H1 (cell line): ENCODE measurements around the gene ACTR1A. TPM values are rescaled to one million over a fixed set of nuclear protein-coding genes. Genes with fewer than 3 reads are reported as not detected.

Source experiments
- polyA plus RNA-seq, 7 experiments: library from polyadenylated mRNA; depleted of rRNA in 3 of 7; stranded (reverse) in 5 of 7; unstranded in 2 of 7; fragments of >200 nt in 5 of 7; fragments of 200-250 nt in 2 of 7; gene quantifications; 1 replicate in 5 of 7; 2 replicates in 1 of 7; 4 replicates in 1 of 7; pipeline versions ENCODE4 v1.2.1 to v1.2.3, GENCODE V29; 2011 to 2013; ENCODE audit warnings: missing spikeins in 2 of 7, mixed read lengths in 2 of 7
- total RNA-seq: library from RNA; stranded (reverse); fragmentation: NEBNext Ultra II Directional; extraction: Animal tissue kit (Norgen Biotek cat#: 25700); gene quantifications from 2 replicates; pipeline ENCODE4 v1.2.1, GENCODE V29; 2021
- TF ChIP-seq, protein P1 (sequence below): fragments of 300-600 bp; sonication (generic); IDR thresholded peaks from 2 replicates; pipeline ENCODE4 v1.7.1; 2012; ENCODE audit warnings: low read length, moderate library complexity, mild to moderate bottlenecking, inconsistent platforms; ENCODE audit not compliant: insufficient replicate concordance

Gene ACTR1A
- total and polyA plus RNA-seq, 2 of the 8 experiments (the other 6 are each of a cell fraction or from before 2014, with no cell fraction given): 78.6 to 86.3 TPM

GRCh38 chr10:102458656-102459055 is 43.9 kb downstream of the ACTR1A start (continued):
- TF ChIP-seq, protein P1, sequence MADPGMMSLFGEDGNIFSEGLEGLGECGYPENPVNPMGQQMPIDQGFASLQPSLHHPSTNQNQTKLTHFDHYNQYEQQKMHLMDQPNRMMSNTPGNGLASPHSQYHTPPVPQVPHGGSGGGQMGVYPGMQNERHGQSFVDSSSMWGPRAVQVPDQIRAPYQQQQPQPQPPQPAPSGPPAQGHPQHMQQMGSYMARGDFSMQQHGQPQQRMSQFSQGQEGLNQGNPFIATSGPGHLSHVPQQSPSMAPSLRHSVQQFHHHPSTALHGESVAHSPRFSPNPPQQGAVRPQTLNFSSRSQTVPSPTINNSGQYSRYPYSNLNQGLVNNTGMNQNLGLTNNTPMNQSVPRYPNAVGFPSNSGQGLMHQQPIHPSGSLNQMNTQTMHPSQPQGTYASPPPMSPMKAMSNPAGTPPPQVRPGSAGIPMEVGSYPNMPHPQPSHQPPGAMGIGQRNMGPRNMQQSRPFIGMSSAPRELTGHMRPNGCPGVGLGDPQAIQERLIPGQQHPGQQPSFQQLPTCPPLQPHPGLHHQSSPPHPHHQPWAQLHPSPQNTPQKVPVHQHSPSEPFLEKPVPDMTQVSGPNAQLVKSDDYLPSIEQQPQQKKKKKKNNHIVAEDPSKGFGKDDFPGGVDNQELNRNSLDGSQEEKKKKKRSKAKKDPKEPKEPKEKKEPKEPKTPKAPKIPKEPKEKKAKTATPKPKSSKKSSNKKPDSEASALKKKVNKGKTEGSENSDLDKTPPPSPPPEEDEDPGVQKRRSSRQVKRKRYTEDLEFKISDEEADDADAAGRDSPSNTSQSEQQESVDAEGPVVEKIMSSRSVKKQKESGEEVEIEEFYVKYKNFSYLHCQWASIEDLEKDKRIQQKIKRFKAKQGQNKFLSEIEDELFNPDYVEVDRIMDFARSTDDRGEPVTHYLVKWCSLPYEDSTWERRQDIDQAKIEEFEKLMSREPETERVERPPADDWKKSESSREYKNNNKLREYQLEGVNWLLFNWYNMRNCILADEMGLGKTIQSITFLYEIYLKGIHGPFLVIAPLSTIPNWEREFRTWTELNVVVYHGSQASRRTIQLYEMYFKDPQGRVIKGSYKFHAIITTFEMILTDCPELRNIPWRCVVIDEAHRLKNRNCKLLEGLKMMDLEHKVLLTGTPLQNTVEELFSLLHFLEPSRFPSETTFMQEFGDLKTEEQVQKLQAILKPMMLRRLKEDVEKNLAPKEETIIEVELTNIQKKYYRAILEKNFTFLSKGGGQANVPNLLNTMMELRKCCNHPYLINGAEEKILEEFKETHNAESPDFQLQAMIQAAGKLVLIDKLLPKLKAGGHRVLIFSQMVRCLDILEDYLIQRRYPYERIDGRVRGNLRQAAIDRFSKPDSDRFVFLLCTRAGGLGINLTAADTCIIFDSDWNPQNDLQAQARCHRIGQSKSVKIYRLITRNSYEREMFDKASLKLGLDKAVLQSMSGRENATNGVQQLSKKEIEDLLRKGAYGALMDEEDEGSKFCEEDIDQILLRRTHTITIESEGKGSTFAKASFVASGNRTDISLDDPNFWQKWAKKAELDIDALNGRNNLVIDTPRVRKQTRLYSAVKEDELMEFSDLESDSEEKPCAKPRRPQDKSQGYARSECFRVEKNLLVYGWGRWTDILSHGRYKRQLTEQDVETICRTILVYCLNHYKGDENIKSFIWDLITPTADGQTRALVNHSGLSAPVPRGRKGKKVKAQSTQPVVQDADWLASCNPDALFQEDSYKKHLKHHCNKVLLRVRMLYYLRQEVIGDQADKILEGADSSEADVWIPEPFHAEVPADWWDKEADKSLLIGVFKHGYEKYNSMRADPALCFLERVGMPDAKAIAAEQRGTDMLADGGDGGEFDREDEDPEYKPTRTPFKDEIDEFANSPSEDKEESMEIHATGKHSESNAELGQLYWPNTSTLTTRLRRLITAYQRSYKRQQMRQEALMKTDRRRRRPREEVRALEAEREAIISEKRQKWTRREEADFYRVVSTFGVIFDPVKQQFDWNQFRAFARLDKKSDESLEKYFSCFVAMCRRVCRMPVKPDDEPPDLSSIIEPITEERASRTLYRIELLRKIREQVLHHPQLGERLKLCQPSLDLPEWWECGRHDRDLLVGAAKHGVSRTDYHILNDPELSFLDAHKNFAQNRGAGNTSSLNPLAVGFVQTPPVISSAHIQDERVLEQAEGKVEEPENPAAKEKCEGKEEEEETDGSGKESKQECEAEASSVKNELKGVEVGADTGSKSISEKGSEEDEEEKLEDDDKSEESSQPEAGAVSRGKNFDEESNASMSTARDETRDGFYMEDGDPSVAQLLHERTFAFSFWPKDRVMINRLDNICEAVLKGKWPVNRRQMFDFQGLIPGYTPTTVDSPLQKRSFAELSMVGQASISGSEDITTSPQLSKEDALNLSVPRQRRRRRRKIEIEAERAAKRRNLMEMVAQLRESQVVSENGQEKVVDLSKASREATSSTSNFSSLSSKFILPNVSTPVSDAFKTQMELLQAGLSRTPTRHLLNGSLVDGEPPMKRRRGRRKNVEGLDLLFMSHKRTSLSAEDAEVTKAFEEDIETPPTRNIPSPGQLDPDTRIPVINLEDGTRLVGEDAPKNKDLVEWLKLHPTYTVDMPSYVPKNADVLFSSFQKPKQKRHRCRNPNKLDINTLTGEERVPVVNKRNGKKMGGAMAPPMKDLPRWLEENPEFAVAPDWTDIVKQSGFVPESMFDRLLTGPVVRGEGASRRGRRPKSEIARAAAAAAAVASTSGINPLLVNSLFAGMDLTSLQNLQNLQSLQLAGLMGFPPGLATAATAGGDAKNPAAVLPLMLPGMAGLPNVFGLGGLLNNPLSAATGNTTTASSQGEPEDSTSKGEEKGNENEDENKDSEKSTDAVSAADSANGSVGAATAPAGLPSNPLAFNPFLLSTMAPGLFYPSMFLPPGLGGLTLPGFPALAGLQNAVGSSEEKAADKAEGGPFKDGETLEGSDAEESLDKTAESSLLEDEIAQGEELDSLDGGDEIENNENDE: no peak
